ENCODE data around the gene LRRC28. TPM values are rescaled to one million over a fixed set of nuclear protein-coding genes. Genes with fewer than 3 reads are reported as not detected.

LRRC28 gene
- total and polyA plus RNA-seq, 9 of the 15 experiments (the other 6 are each of a cell fraction or from before 2014, with no cell fraction given) = 5.5 to 17.4 (median 7.9) TPM

- TF ChIP-seq ZNF174 (CRISPR knock-in tag; IDR thresholded peaks at IDR 0.05) (no peak), SIRT6 (IDR thresholded peaks at IDR 0.05; ENCODE audit: low read depth, low read length) (no peak)
Measured at GRCh38 chr15:99435877-99436541, 184.7 kb downstream of the LRRC28 start (continued).

- Histone ChIP-seq H3K9ac (ENCODE audit: insufficient read depth in 1 of 2, low read depth in 2 of 2, low read length in 2 of 2) (no peak overlapping the region), H3K4me3 (no peak overlapping the region), H3K27me3 (ENCODE audit: control insufficient read depth in 2 of 2, insufficient read depth in 2 of 2, low read length in 2 of 2) (peaks cover 36 to 97% of the 10 kb centered on the region in 2 experiments), H3K79me2 (ENCODE audit: control insufficient read depth, insufficient read depth, low read length) (no peaks in the 10 kb centered on the region), H2AFZ (ENCODE audit: low read depth, low read length) (no peak overlapping the region), H3K4me1 (replicated peaks in 1 of 2; ENCODE audit: control insufficient read depth in 2 of 2, insufficient read depth in 2 of 2, low read length in 2 of 2) (peaks cover 0 to 22% of the 10 kb centered on the region in 2 experiments; a peak in 3 of 5 replicates), H3K9me1 (ENCODE audit: control insufficient read depth, insufficient read depth, low read length) (no peaks in the 10 kb centered on the region), H3K9me3 (replicated peaks; ENCODE audit: control insufficient read depth, insufficient read depth, low read depth, low read length) (no peaks in the 10 kb centered on the region), H3K27ac (ENCODE audit: extremely low read depth, low read depth, low read length) (no peak overlapping the region), H4K20me1 (replicated peaks; ENCODE audit: control insufficient read depth, insufficient read depth, low read length) (peaks cover 16% of the 10 kb centered on the region), H3K36me3 (ENCODE audit: control insufficient read depth, insufficient read depth, low read length) (no peaks in the 10 kb centered on the region), H3K4me2 (ENCODE audit: insufficient read depth, low read length) (no peak overlapping the region)
- no peak for FAIRE-seq
- POLR2A ChIA-PET = interaction anchor here (0.5 kb wide), 1 partner anchor 10 kb away, joined by 3 read pairs; no protein-coding TSS in a partner anchor
- 1% methylated on average over 16 of the region's 21 CpGs for WGBS (ENCODE audit: insufficient coverage, low coverage, missing lambda C conversion rate)
- CTCF ChIA-PET (ENCODE audit: low intra/inter-chr PET ratio) = no interaction called here
- DNase-seq (ENCODE audit: extremely low read depth in 1 of 4, low spot score in 3 of 4) = no peak
- no TSS peak for BruUV-seq (replicated peaks)
- in situ Hi-C loops (cut with MboI) (no loop called here), intact Hi-C loops (cut with micrococcal nuclease) (no loop called here)
- ATAC-seq = no peak
- no peak for TF ChIP-seq ZNF584 (CRISPR knock-in tag; IDR thresholded peaks at IDR 0.05; ENCODE audit: low read depth)
- TF ChIP-seq ZNF785 (CRISPR knock-in tag; IDR thresholded peaks at IDR 0.05) = no peak
- no peak for TF ChIP-seq ZNF830 (CRISPR knock-in tag; IDR thresholded peaks at IDR 0.05)
- TF ChIP-seq FOXK1 (CRISPR knock-in tag; IDR thresholded peaks at IDR 0.05; ENCODE audit: borderline replicate concordance) = no peak
- no peak for TF ChIP-seq BRD4 (IDR thresholded peaks at IDR 0.05)
- no peak for TF ChIP-seq SIX5 (IDR thresholded peaks at IDR 0.05; ENCODE audit: borderline replicate concordance in 1 of 2, insufficient read depth in 1 of 2, low read depth in 1 of 2, low read length in 2 of 2)
- TF ChIP-seq, protein P1, sequence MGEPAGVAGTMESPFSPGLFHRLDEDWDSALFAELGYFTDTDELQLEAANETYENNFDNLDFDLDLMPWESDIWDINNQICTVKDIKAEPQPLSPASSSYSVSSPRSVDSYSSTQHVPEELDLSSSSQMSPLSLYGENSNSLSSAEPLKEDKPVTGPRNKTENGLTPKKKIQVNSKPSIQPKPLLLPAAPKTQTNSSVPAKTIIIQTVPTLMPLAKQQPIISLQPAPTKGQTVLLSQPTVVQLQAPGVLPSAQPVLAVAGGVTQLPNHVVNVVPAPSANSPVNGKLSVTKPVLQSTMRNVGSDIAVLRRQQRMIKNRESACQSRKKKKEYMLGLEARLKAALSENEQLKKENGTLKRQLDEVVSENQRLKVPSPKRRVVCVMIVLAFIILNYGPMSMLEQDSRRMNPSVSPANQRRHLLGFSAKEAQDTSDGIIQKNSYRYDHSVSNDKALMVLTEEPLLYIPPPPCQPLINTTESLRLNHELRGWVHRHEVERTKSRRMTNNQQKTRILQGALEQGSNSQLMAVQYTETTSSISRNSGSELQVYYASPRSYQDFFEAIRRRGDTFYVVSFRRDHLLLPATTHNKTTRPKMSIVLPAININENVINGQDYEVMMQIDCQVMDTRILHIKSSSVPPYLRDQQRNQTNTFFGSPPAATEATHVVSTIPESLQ (CRISPR knock-in tag; IDR thresholded peaks at IDR 0.05) = no peak
Measured at GRCh38 chr15:99436542-99437314, 185.4 kb downstream of the LRRC28 start.

All from K562 (cell line).